HCT116 (cell line): Measurements from ENCODE around the gene APOL6. TPM values are rescaled to one million over a fixed set of nuclear protein-coding genes. Genes with fewer than 3 reads are reported as not detected.

Experiments
- ATAC-seq: fragments of 200-7000 bp; cut with Tn5 transposase; 2 replicates; pipeline ENCODE4 v1.9.1; 2020; ENCODE audit warnings: mild to moderate bottlenecking, moderate library complexity
- BruUV-seq: library from RNA; stranded (reverse); fragments of 400-500 nt; replicated peaks from 2 replicates; lab custom pipeline; 2021; lab: Mats Ljungman, UMichigan
- CTCF ChIA-PET: fragments of 300-600 bp; sonication (Branson Sonifier 250); formaldehyde crosslinking; loops from one replicate; lab custom pipeline; 2021; ENCODE audit warnings: antibody characterized with exemption; lab: Charles Lee
- POLR2A ChIA-PET: fragments of 300-600, 350-600 bp; sonication (Branson Sonifier 250); formaldehyde crosslinking; loops from one replicate; lab custom pipeline; 2021; ENCODE audit warnings: antibody characterized with exemption; lab: Charles Lee
- RAD21 ChIA-PET, 2 experiments: fragments of 300-600 bp; sonication (Branson Sonifier 250); formaldehyde crosslinking; loops; one replicate each; lab custom pipeline; 2023; ENCODE audit warnings: low total read pairs in 2 of 2; ENCODE audit not compliant: uncharacterized antibody in 2 of 2, unreplicated experiment in 2 of 2, low non-redundant PET in 1 of 2; lab: Charles Lee
- DNase-seq: peaks from one replicate; pipeline ENCODE4 v3.0.0-alpha.2; 2010; ENCODE audit warnings: low read depth, low spot score
- H2AFZ ChIP-seq: fragments of 200-600 bp; shearing (Covaris generic), sonication (generic); 2 replicates; pipeline ENCODE4 v1.6.1; 2017; ENCODE audit warnings: low read depth, mixed run types, mixed read lengths, antibody characterized with exemption, low read length; ENCODE audit not compliant: poor library complexity, severe bottlenecking
- H3K27ac ChIP-seq: 2 replicates; pipeline ENCODE4 v1.5.1; 2012; ENCODE audit warnings: low read depth, low read length
- H3K27me3 ChIP-seq: fragments of 200-600 bp; sonication (generic); 2 replicates; pipeline ENCODE4 v1.6.1; 2016; ENCODE audit warnings: mixed run types, low read length, mixed read lengths; ENCODE audit not compliant: insufficient read depth
- H3K36me3 ChIP-seq, 2 experiments: fragments of 200-500 bp in 1 of 2; fragments of 200-600 bp in 1 of 2; sonication (Bioruptor generic) in 1 of 2; sonication (generic) in 1 of 2; 2 replicates each; pipeline versions ENCODE4 v1.5.1 to v1.6.1; 2014 to 2016; ENCODE audit warnings: low read length in 2 of 2, inconsistent platforms in 1 of 2, mixed read lengths in 1 of 2, mixed run types in 1 of 2; ENCODE audit not compliant: insufficient read depth in 2 of 2, control insufficient read depth in 1 of 2
- H3K4me1 ChIP-seq, 2 experiments: fragments of 200-600 bp in 1 of 2; sonication (generic) in 1 of 2; 2 replicates each; pipeline versions ENCODE4 v1.5.1 to v1.6.1; 2012 to 2017; ENCODE audit warnings: low read length in 2 of 2, inconsistent platforms in 1 of 2, mild to moderate bottlenecking in 1 of 2, mixed read lengths in 1 of 2, mixed run types in 1 of 2, moderate library complexity in 1 of 2; ENCODE audit not compliant: insufficient read depth in 2 of 2, control insufficient read depth in 1 of 2
- H3K4me2 ChIP-seq: fragments of 200-600 bp; sonication (generic); 2 replicates; pipeline ENCODE4 v1.6.1; 2017; ENCODE audit warnings: mixed run types, low read length, mixed read lengths
- H3K4me3 ChIP-seq, 2 experiments: fragments of 200-600 bp in 1 of 2; sonication (generic) in 1 of 2; replicated peaks in 1 of 2; 2 replicates each; pipeline ENCODE4 v1.5.1; 2011 to 2016; ENCODE audit warnings: low read length in 2 of 2, control low read depth in 1 of 2, low read depth in 1 of 2, mild to moderate bottlenecking in 1 of 2, mixed read lengths in 1 of 2, mixed run types in 1 of 2
- H3K79me2 ChIP-seq: fragments of 200-600 bp; sonication (generic); 2 replicates; pipeline ENCODE4 v1.6.1; 2017; ENCODE audit warnings: mild to moderate bottlenecking, mixed run types, low read length, moderate library complexity, mixed read lengths; ENCODE audit not compliant: insufficient read depth
- H3K9ac ChIP-seq: fragments of 200-600 bp; sonication (generic); 2 replicates; pipeline ENCODE4 v1.6.1; 2016; ENCODE audit warnings: low read length, mixed read lengths
- H3K9me2 ChIP-seq: fragments of 200-600 bp; sonication (generic), shearing (Covaris generic); 2 replicates; pipeline ENCODE4 v1.6.1; 2017; ENCODE audit warnings: mixed run types, mild to moderate bottlenecking, moderate library complexity; ENCODE audit not compliant: insufficient read depth
- H3K9me3 ChIP-seq, 2 experiments: fragments of 200-500 bp in 1 of 2; fragments of 200-600 bp in 1 of 2; sonication (Bioruptor generic) in 1 of 2; sonication (generic) in 1 of 2; 2 replicates each; pipeline ENCODE4 v1.6.1; 2014 to 2017; ENCODE audit warnings: low read length in 2 of 2, mixed read lengths in 2 of 2, inconsistent platforms in 1 of 2, low read depth in 1 of 2, mild to moderate bottlenecking in 1 of 2, mixed run types in 1 of 2, moderate library complexity in 1 of 2; ENCODE audit not compliant: control insufficient read depth in 1 of 2, insufficient read depth in 1 of 2
- H4K20me1 ChIP-seq: fragments of 200-600 bp; sonication (generic), shearing (Covaris generic); 2 replicates; pipeline ENCODE4 v1.6.1; 2017; ENCODE audit warnings: mixed run types, mild to moderate bottlenecking, moderate library complexity; ENCODE audit not compliant: insufficient read depth
- EZH2 ChIP-seq: fragments of 200-600 bp; sonication (generic); IDR thresholded peaks from 2 replicates; pipeline ENCODE4 v1.6.1; 2017; ENCODE audit warnings: antibody characterized with exemption, mixed run types
- FOSL1 ChIP-seq: IDR thresholded peaks from 2 replicates; pipeline ENCODE4 v1.6.1; 2012; ENCODE audit warnings: low read depth
- JUND ChIP-seq: IDR thresholded peaks from 2 replicates; pipeline ENCODE4 v1.6.1; 2012
- RAD21 ChIP-seq: IDR thresholded peaks from 2 replicates; pipeline ENCODE4 v1.6.1; 2012; ENCODE audit warnings: low read depth, mild to moderate bottlenecking
- SIN3A ChIP-seq: IDR thresholded peaks from 2 replicates; pipeline ENCODE4 v1.6.1; 2012; ENCODE audit warnings: low read depth
- SP1 ChIP-seq: IDR thresholded peaks from 2 replicates; pipeline ENCODE4 v1.6.1; 2012; ENCODE audit warnings: low read depth
- SRF ChIP-seq: IDR thresholded peaks from 2 replicates; pipeline ENCODE4 v1.6.1; 2012; ENCODE audit warnings: low read depth
- TCF7L2 ChIP-seq: IDR thresholded peaks from 2 replicates; pipeline ENCODE4 v1.7.0; 2011; ENCODE audit warnings: borderline replicate concordance, inconsistent platforms; ENCODE audit not compliant: insufficient read depth, insufficient read length; ENCODE audit errors: extremely low read depth
- YY1 ChIP-seq: IDR thresholded peaks from 2 replicates; pipeline ENCODE4 v1.6.1; 2011; ENCODE audit warnings: low read length, low read depth, moderate library complexity, mild to moderate bottlenecking; ENCODE audit not compliant: insufficient replicate concordance; ENCODE audit errors: extremely low read depth
- ZFX ChIP-seq: fragments of 450-650 bp; IDR thresholded peaks from 2 replicates; pipeline ENCODE4 v1.6.1; 2017
- ZNF274 ChIP-seq: fragments of 200-500 bp; sonication (Bioruptor generic); IDR thresholded peaks from 2 replicates; pipeline ENCODE4 v1.6.1; 2014; ENCODE audit warnings: mild to moderate bottlenecking, low read depth, low read length, inconsistent platforms
- intact Hi-C: fragments of 100-400 bp; cut with micrococcal nuclease; formaldehyde crosslinking; loops from 2 replicates; pipeline ENCODE4 v1.10.0; 2022
- total RNA-seq: library from RNA; stranded (reverse); gene quantifications from one replicate; pipeline ENCODE4 v1.2.1, GENCODE V29; 2021; ENCODE audit not compliant: unreplicated experiment
- TF ChIP-seq, protein P1 (sequence below), 3 experiments: fragments of 200-600 bp in 1 of 3; sonication (generic) in 1 of 3; IDR thresholded peaks in 2 of 3; conservative IDR thresholded peaks in 1 of 3; 2 replicates each; pipeline ENCODE4 v1.5.1; 2012 to 2017; ENCODE audit warnings: low read depth in 2 of 3, low read length in 2 of 3, antibody characterized with exemption in 1 of 3, borderline replicate concordance in 1 of 3, control low read depth in 1 of 3, mild to moderate bottlenecking in 1 of 3, mixed read lengths in 1 of 3, mixed run types in 1 of 3, moderate library complexity in 1 of 3; ENCODE audit not compliant: insufficient read depth in 1 of 3
- TF ChIP-seq, protein P2 (sequence below): IDR thresholded peaks from 2 replicates; pipeline ENCODE4 v1.6.1; 2011; ENCODE audit warnings: mild to moderate bottlenecking, low read length, moderate library complexity; ENCODE audit not compliant: insufficient replicate concordance; ENCODE audit errors: extremely low read depth

Gene APOL6
- total RNA-seq, 1 experiment from 2014 or later: 0.84 TPM

DNA sequence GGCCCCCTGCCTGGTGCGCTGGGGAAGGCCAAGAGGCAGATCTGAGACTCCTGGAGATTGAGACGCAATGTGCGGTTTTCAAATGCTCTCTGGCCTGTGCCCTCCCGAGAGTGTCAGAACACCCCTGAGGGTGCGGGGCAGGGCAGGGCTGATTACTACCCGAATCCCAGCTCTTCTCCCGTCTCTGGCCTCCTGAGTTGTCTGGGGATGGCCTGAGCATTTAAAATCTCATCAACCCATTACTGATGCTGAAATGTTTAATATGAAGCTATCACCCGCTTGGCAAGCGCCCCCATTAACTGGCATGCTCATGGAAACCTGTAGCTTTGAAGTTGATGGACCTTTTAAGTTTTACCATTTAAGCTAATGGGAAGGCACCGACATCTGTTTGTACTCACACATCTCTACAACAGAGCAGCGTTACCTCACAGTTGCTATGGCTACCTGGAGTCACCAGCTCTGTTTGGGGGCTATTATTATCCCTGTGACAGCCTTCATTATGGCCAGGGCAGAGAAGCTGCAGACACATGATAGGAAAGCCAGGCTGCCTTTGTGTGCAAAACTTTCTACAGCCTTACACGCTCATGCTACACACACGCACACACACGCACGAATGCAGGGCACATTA lies 27.5 kb upstream of the APOL6 start:
- Histone ChIP-seq H3K9ac (no peak overlapping the region), H3K27ac (no peak overlapping the region), H2AFZ (no peak overlapping the region), H3K9me3 (no peaks in the 10 kb centered on the region), H3K9me2 (no peaks in the 10 kb centered on the region), H4K20me1 (no peaks in the 10 kb centered on the region), H3K4me3 (no peak overlapping the region), H3K4me2 (no peak overlapping the region), H3K79me2 (no peaks in the 10 kb centered on the region), H3K4me1 (peaks cover 0 to 15% of the 10 kb centered on the region in 2 experiments; a peak in 3 of 4 replicates), H3K27me3 (no peaks in the 10 kb centered on the region), H3K36me3 (no peaks in the 10 kb centered on the region)
- BruUV-seq: no TSS peak
- ATAC-seq (no peak), DNase-seq (no peak)
- ChIA-PET RAD21 (interaction anchor here in 1 of 2 experiments (0.9 kb wide), 1 partner anchor 270 kb away, joined by 3 read pairs; no protein-coding TSS in a partner anchor), CTCF (interaction anchor here (1.4 to 2.5 kb wide), 2 partner anchors 11 to 190 kb away, joined by 5 to 9 read pairs; no protein-coding TSS in a partner anchor), POLR2A (no interaction called here)
- TF ChIP-seq, protein P1, sequence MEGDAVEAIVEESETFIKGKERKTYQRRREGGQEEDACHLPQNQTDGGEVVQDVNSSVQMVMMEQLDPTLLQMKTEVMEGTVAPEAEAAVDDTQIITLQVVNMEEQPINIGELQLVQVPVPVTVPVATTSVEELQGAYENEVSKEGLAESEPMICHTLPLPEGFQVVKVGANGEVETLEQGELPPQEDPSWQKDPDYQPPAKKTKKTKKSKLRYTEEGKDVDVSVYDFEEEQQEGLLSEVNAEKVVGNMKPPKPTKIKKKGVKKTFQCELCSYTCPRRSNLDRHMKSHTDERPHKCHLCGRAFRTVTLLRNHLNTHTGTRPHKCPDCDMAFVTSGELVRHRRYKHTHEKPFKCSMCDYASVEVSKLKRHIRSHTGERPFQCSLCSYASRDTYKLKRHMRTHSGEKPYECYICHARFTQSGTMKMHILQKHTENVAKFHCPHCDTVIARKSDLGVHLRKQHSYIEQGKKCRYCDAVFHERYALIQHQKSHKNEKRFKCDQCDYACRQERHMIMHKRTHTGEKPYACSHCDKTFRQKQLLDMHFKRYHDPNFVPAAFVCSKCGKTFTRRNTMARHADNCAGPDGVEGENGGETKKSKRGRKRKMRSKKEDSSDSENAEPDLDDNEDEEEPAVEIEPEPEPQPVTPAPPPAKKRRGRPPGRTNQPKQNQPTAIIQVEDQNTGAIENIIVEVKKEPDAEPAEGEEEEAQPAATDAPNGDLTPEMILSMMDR (IDR thresholded peaks at IDR 0.05 in 2 of 3, conservative IDR thresholded peaks at IDR 0.05 in 1 of 3; ENCODE audit: borderline replicate concordance in 1 of 3, insufficient read depth in 1 of 3, low read depth in 2 of 3, low read length in 2 of 3): no peak
- no peak for TF ChIP-seq ZNF274
- intact Hi-C loops: no loop called here

DNA sequence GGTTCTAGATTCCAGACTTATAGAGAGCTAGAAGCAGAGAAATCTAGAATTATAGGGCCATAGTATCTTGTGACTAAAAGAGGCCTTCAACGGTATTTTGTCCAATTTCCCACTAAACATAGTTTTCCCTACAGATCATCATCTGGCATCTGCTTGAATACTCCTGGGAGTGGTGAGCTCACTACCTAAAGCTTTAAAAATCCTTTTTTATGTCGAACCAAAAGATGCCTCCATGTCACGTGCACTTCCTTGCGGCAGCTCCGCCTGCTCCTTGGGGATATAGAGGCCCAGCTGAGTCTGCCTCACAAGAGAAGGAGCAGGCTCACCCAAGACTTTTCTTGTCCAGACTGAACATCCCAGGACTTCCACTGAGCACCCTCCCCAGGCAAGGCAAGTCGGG lies 26.8 kb upstream of the APOL6 start:
- H3K9ac ChIP-seq: no peak overlapping the region
- POLR2A ChIA-PET: no interaction called here
- H3K36me3 ChIP-seq: no peaks in the 10 kb centered on the region
- no peaks in the 10 kb centered on the region for H3K27me3 ChIP-seq
- H3K4me1 ChIP-seq: peaks cover under 1 to 17% of the 10 kb centered on the region in 2 experiments
- TF ChIP-seq ZNF274 (no peak), SRF (no peak), TCF7L2 (no peak), SP1 (no peak), RAD21 (no peak), YY1 (no peak), ZFX (no peak), JUND (no peak), FOSL1 (no peak), EZH2 (no peak), SIN3A (no peak)
- TF ChIP-seq, protein P2, sequence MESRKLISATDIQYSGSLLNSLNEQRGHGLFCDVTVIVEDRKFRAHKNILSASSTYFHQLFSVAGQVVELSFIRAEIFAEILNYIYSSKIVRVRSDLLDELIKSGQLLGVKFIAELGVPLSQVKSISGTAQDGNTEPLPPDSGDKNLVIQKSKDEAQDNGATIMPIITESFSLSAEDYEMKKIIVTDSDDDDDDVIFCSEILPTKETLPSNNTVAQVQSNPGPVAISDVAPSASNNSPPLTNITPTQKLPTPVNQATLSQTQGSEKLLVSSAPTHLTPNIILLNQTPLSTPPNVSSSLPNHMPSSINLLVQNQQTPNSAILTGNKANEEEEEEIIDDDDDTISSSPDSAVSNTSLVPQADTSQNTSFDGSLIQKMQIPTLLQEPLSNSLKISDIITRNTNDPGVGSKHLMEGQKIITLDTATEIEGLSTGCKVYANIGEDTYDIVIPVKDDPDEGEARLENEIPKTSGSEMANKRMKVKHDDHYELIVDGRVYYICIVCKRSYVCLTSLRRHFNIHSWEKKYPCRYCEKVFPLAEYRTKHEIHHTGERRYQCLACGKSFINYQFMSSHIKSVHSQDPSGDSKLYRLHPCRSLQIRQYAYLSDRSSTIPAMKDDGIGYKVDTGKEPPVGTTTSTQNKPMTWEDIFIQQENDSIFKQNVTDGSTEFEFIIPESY: no peak
- H3K9me3 ChIP-seq: no peaks in the 10 kb centered on the region
- no TSS peak for BruUV-seq
- RAD21 ChIA-PET: interaction anchor here in 1 of 2 experiments (0.7 kb wide), 1 partner anchor 129 kb away, joined by 3 read pairs; no protein-coding TSS in a partner anchor
- H3K27ac ChIP-seq: no peak overlapping the region
- H2AFZ ChIP-seq: no peak overlapping the region
- no peaks in the 10 kb centered on the region for H3K9me2 ChIP-seq
- ATAC-seq (no peak), DNase-seq (no peak)
- intact Hi-C loops: no loop called here
- no peak overlapping the region for H3K4me2 ChIP-seq
- no peak overlapping the region for H3K4me3 ChIP-seq
- H3K79me2 ChIP-seq: no peaks in the 10 kb centered on the region
- H4K20me1 ChIP-seq: no peaks in the 10 kb centered on the region
- CTCF ChIA-PET: interaction anchor here (1.0 to 2.5 kb wide), 3 partner anchors 10 to 270 kb away, joined by 4 to 9 read pairs (median 5); no protein-coding TSS in a partner anchor
